ENCODE results near the gene SREBF2. TPM values are rescaled to one million over a fixed set of nuclear protein-coding genes. Genes with fewer than 3 reads are reported as not detected.

SREBF2 gene
- polyA plus RNA-seq, 1 donor from 2014 or later, result 73.0 TPM

GRCh38 chr22:41842996-41843970, 10.4 kb downstream of the SREBF2 start:
- no peak overlapping the region for H3K4me2 ChIP-seq (ENCODE audit: low read length)
- no peaks in the 10 kb centered on the region for H3K27me3 ChIP-seq (ENCODE audit: insufficient read depth, low read depth, low read length)
- no peak overlapping the region for H3K27ac ChIP-seq (ENCODE audit: low read length)
- H3K4me3 ChIP-seq (ENCODE audit: low read length), result no peak overlapping the region
- no peak overlapping the region for H3K9ac ChIP-seq (ENCODE audit: low read length)
- H3F3A ChIP-seq (ENCODE audit: insufficient read depth, low read length, poor library complexity, severe bottlenecking), result peaks cover 4% of the 10 kb centered on the region
- H3K9me3 ChIP-seq (ENCODE audit: low read length), result no peaks in the 10 kb centered on the region
- H3K9me2 ChIP-seq (ENCODE audit: insufficient read depth, low read length), result no peaks in the 10 kb centered on the region
- H4K20me1 ChIP-seq (ENCODE audit: insufficient read depth), result peaks cover 18% of the 10 kb centered on the region
- peaks cover 7% of the 10 kb centered on the region for H3K36me3 ChIP-seq (ENCODE audit: insufficient read depth, low read length)
- TF ChIP-seq EZH2 (IDR thresholded peaks at IDR 0.05; ENCODE audit: borderline replicate concordance, insufficient read depth, low read length, poor library complexity, severe bottlenecking) (no peak), MXI1 (conservative IDR thresholded peaks at IDR 0.05; ENCODE audit: poor library complexity, severe bottlenecking) (no peak), CTCF (IDR thresholded peaks at IDR 0.05; ENCODE audit: poor library complexity, severe bottlenecking) (no peak), SMC3 (conservative IDR thresholded peaks at IDR 0.05; ENCODE audit: poor library complexity) (no peak), POLR2AphosphoS5 (IDR thresholded peaks at IDR 0.05) (no peak), REST (IDR thresholded peaks at IDR 0.05; ENCODE audit: borderline replicate concordance) (no peak), TAF1 (IDR thresholded peaks at IDR 0.05; ENCODE audit: low read depth) (no peak), EP300 (conservative IDR thresholded peaks at IDR 0.05; ENCODE audit: poor library complexity, severe bottlenecking) (no peak), RAD21 (conservative IDR thresholded peaks at IDR 0.05) (no peak)
- H2AFZ ChIP-seq (ENCODE audit: low read depth, low read length), result no peak overlapping the region
- H3K79me2 ChIP-seq (replicated peaks; ENCODE audit: insufficient read depth, low read length), result peaks cover 94% of the 10 kb centered on the region

- Histone ChIP-seq H3K79me2 (replicated peaks; ENCODE audit: insufficient read depth, low read length) (peaks cover 93% of the 10 kb centered on the region), H3K4me3 (ENCODE audit: low read length) (no peak overlapping the region), H3K9me2 (ENCODE audit: insufficient read depth, low read length) (no peaks in the 10 kb centered on the region), H3K4me2 (ENCODE audit: low read length) (no peak overlapping the region), H3K27me3 (ENCODE audit: insufficient read depth, low read depth, low read length) (no peaks in the 10 kb centered on the region), H2AFZ (ENCODE audit: low read depth, low read length) (no peak overlapping the region), H4K20me1 (ENCODE audit: insufficient read depth) (peaks cover 18% of the 10 kb centered on the region), H3K9me3 (ENCODE audit: low read length) (no peaks in the 10 kb centered on the region), H3K36me3 (ENCODE audit: insufficient read depth, low read length) (peaks cover 7% of the 10 kb centered on the region), H3F3A (ENCODE audit: insufficient read depth, low read length, poor library complexity, severe bottlenecking) (no peaks in the 10 kb centered on the region), H3K9ac (ENCODE audit: low read length) (no peak overlapping the region), H3K27ac (ENCODE audit: low read length) (no peak overlapping the region)
- TF ChIP-seq EZH2 (IDR thresholded peaks at IDR 0.05; ENCODE audit: borderline replicate concordance, insufficient read depth, low read length, poor library complexity, severe bottlenecking) (no peak), SMC3 (conservative IDR thresholded peaks at IDR 0.05; ENCODE audit: poor library complexity) (no peak), RAD21 (conservative IDR thresholded peaks at IDR 0.05) (no peak), REST (IDR thresholded peaks at IDR 0.05; ENCODE audit: borderline replicate concordance) (no peak), EP300 (conservative IDR thresholded peaks at IDR 0.05; ENCODE audit: poor library complexity, severe bottlenecking) (no peak), TAF1 (IDR thresholded peaks at IDR 0.05; ENCODE audit: low read depth) (no peak), CTCF (IDR thresholded peaks at IDR 0.05; ENCODE audit: poor library complexity, severe bottlenecking) (no peak), MXI1 (conservative IDR thresholded peaks at IDR 0.05; ENCODE audit: poor library complexity, severe bottlenecking) (no peak), POLR2AphosphoS5 (IDR thresholded peaks at IDR 0.05) (no peak)
Measured at GRCh38 chr22:41844036-41844435, 11.1 kb downstream of the SREBF2 start.
